Right atrium auricular region (tissue), 2 donors: ENCODE measurements around the gene PYY. TPM values are rescaled to one million over a fixed set of nuclear protein-coding genes. Genes with fewer than 3 reads are reported as not detected.

Experiments used
- DNase-seq: peaks from one replicate; pipeline ENCODE4 v3.0.0-alpha.2; 2019; ENCODE audit warnings: low spot score
- H3K27ac ChIP-seq, 2 donors: fragments of 200-600 bp; sonication (generic); 1 replicate in 1 of 2; 2 replicates in 1 of 2; pipeline ENCODE4 v1.5.1; 2016 to 2019
- H3K27me3 ChIP-seq, 2 donors: fragments of 200-600 bp; sonication (generic); one replicate each; pipeline versions ENCODE4 v1.5.1 to v1.6.0; 2017 to 2019
- H3K36me3 ChIP-seq: fragments of 200-600 bp; sonication (generic); one replicate; pipeline ENCODE4 v1.5.1; 2016
- H3K4me1 ChIP-seq, 2 donors: fragments of 200-600 bp; sonication (generic); one replicate each; pipeline versions ENCODE4 v1.5.1 to v1.6.0; 2017 to 2019
- H3K4me3 ChIP-seq, 2 donors: fragments of 200-600 bp; sonication (generic); 1 replicate in 1 of 2; 2 replicates in 1 of 2; pipeline ENCODE4 v1.5.1; 2017 to 2019; ENCODE audit warnings: mild to moderate bottlenecking in 1 of 2, moderate library complexity in 1 of 2
- H3K9me3 ChIP-seq, 2 donors: fragments of 200-600 bp; sonication (generic); one replicate each; pipeline ENCODE4 v1.5.1; 2019
- total RNA-seq, 2 donors: library from RNA; depleted of rRNA; stranded (reverse); fragments of >200 nt; gene quantifications; one replicate each; pipeline ENCODE4 v1.1.0, GENCODE V29; 2016
- TF ChIP-seq, protein P1 (sequence below), 2 donors: fragments of 200-600 bp; sonication (generic); IDR thresholded peaks; one replicate each; pipeline ENCODE4 v1.5.1; 2019; ENCODE audit warnings: antibody characterized with exemption in 2 of 2

Gene PYY
- not detected for total RNA-seq

DNA sequence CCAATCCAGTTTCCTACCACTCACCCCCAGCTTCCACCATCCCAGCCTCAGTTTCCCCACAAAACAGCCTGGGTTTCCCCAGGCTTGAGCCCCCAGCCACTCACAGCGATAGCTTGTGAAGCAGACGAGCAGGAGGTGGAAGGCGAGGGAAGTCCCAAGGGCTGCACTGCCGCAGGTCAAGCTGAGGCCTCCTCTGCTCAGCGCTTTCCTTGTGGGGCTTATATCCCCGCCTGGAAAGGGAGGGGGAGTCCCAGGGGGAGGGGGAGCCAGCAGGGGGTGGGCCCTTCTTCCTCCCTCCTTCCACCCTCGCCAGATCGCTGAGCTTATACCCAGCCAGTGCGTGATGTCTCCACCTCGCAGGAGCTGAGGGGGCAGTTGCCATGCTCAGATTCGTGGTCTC lies at the start of gene PYY:
PYY (minus strand) TSS at position 195 of the 400 bp plus-strand sequence. CDS start 457 bp downstream, outside the sequence.
- TF ChIP-seq, protein P1, sequence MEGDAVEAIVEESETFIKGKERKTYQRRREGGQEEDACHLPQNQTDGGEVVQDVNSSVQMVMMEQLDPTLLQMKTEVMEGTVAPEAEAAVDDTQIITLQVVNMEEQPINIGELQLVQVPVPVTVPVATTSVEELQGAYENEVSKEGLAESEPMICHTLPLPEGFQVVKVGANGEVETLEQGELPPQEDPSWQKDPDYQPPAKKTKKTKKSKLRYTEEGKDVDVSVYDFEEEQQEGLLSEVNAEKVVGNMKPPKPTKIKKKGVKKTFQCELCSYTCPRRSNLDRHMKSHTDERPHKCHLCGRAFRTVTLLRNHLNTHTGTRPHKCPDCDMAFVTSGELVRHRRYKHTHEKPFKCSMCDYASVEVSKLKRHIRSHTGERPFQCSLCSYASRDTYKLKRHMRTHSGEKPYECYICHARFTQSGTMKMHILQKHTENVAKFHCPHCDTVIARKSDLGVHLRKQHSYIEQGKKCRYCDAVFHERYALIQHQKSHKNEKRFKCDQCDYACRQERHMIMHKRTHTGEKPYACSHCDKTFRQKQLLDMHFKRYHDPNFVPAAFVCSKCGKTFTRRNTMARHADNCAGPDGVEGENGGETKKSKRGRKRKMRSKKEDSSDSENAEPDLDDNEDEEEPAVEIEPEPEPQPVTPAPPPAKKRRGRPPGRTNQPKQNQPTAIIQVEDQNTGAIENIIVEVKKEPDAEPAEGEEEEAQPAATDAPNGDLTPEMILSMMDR (IDR thresholded peaks at IDR 0.05), result no peak
- H3K4me3 ChIP-seq, result peak within 1 kb of the TSS in 1 of 2 donors; percentile 19
- no peaks in the 10 kb centered on the region for H3K36me3 ChIP-seq
- peaks cover 11 to 24% of the 10 kb centered on the region in 2 donors for H3K27me3 ChIP-seq
- no peaks in the 10 kb centered on the region for H3K9me3 ChIP-seq
- no peak within 1 kb of the TSS for H3K27ac ChIP-seq
- DNase-seq, result no peak
- H3K4me1 ChIP-seq, result peaks cover 0 to 12% of the 10 kb centered on the region in 2 donors

GRCh38 chr17:44002141-44002848 lies 48.6 kb upstream of the PYY start:
- Histone ChIP-seq H3K27ac (no peak overlapping the region), H3K27me3 (peaks cover 0 to 21% of the 10 kb centered on the region in 2 donors), H3K9me3 (no peaks in the 10 kb centered on the region), H3K4me3 (no peak overlapping the region), H3K36me3 (no peaks in the 10 kb centered on the region), H3K4me1 (peaks cover 0 to 31% of the 10 kb centered on the region in 2 donors)
- DNase-seq, result no peak
- TF ChIP-seq, protein P1 (IDR thresholded peaks at IDR 0.05), result no peak

DNA sequence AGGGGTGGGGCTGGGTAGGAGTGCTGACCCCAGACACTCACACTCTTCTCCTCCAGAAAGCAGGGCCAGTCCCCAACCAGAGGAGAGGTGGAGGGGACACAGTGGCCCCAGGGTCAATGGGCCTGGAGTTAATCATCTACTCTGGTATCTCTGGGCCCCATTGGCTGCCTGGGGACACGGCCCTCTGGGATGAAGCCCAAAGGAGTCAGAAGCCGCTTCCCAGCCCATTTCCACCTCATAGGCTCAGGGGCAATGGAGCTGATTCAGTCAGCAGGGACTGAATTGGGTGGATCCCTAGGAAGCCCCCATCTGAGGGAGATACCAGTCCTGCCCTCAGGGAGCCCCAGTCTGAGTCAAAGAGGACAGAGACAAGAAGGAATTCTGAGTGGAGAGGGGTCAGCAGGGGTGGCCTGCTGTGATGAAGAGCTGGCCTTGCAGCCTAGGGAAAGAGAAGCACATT lies 47.8 kb upstream of the PYY start:
- Histone ChIP-seq H3K27ac (no peak overlapping the region), H3K36me3 (no peaks in the 10 kb centered on the region), H3K27me3 (peaks cover 0 to 21% of the 10 kb centered on the region in 2 donors), H3K4me3 (no peak overlapping the region), H3K4me1 (peaks cover 0 to 24% of the 10 kb centered on the region in 2 donors), H3K9me3 (no peaks in the 10 kb centered on the region)
- DNase-seq, result no peak
- TF ChIP-seq, protein P1 (IDR thresholded peaks at IDR 0.05), result no peak

- H3K27me3 ChIP-seq, result peaks cover 3 to 17% of the 10 kb centered on the region in 2 donors
- no peaks in the 10 kb centered on the region for H3K9me3 ChIP-seq
- no peaks in the 10 kb centered on the region for H3K36me3 ChIP-seq
- no peak for DNase-seq
- TF ChIP-seq, protein P1 (IDR thresholded peaks at IDR 0.05), result no peak
- H3K4me3 ChIP-seq, result no peak overlapping the region
- peaks cover 0 to 19% of the 10 kb centered on the region in 2 donors for H3K4me1 ChIP-seq
- no peak overlapping the region for H3K27ac ChIP-seq
These were observed 47.2 kb upstream of the PYY start for GRCh38 chr17:44000871-44001460.

GRCh38 chr17:44000141-44000860 lies 46.6 kb upstream of the PYY start:
- no peak for DNase-seq
- Histone ChIP-seq H3K4me1 (peaks cover 0 to 12% of the 10 kb centered on the region in 2 donors), H3K4me3 (no peak overlapping the region), H3K9me3 (no peaks in the 10 kb centered on the region), H3K36me3 (no peaks in the 10 kb centered on the region), H3K27ac (no peak overlapping the region), H3K27me3 (peaks cover 3 to 11% of the 10 kb centered on the region in 2 donors)
- TF ChIP-seq, protein P1 (IDR thresholded peaks at IDR 0.05), result no peak
